Endothelial cell of hepatic sinusoid (primary cell): ENCODE measurements around the gene SNAP23.
"Not testable (repeated sequence)": the region's sequence is repeated elsewhere in the genome, so short reads cannot be mapped to it uniquely, and the experiment has no call there.

ENCODE experiments used
- in situ Hi-C: cut with HindIII; loops from 2 replicates; pipeline ENCODE4 v1.10.0; 2017; ENCODE audit warnings: low sequenced_read_pairs

Gene SNAP23

DNA sequence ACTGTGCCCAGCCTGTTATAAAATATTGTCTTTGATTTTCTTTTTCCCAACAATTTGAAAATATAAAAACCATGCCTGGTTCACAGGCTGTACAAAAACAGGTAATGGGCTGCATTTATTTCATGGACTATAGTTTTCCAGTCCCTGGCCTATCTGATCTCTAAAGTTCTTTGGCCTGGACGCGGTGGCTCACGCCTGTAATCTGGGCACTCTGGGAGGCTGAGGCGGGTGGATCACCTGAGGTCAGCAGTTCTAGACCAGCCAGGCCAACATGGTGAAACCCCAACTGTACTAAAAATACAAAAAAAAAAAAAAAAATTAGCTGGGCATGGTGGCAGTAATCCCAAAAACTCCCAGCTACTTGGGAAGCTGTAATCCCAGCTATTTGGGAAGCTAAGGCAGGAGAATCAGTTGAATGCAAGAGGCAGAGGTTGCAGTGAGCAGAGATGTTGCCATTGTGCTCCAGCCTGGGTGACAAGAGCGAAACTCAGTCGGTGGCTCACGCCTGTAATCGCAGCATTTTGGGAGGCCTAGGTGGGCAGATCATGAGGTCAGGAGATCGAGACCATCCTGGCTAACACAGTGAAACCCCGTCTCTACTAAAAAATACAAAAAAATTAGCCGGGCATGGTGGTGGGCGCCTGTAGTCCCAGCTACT, 61.2 kb downstream of the SNAP23 start:
- in situ Hi-C loops = not testable (repeated sequence)

GRCh38 chr15:42558739-42559138, 63.3 kb downstream of the SNAP23 start:
- in situ Hi-C loops = no loop called here

DNA sequence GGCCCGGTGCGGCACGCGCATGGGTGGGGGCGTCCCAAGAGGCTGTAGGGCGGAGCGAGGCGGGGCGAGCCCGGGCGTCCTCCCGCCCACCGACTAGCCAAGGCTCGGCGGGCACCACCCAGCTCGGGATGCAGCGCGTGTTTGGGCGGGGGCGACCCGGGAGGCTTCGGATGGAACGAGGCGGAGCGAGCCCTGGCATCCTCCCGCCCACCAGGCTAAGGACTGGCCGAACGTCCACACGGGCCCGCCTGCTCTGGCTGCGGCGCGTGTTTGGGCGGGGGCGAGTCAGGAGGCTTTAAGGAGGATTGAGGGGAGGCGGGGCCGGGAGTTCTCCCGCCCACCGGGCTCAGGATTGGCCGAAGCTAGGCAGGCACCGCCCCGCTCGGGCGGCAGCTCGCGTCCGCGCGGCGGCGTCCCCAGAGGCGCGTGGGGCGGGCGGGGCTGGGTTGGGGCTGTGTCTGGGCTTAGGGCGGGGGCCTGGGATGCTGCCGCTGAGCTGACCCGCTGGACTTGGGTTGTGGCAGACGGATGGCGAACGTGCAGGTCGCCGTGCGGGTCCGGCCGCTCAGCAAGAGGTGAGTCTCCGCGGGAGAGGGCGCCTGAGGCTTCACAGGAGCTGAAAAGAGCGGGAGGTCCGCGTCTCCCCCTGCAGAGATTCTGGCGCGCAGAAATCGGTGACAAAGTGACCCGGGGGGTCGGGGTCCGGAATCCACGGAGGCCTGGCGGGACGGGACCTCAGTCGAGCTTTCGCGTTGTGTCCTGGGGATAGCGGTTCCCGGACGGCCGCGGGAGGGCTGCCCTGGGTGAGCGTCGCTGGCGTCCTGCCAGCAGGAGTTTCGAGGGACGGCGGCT, 80.0 kb downstream of the SNAP23 start, which contains the start of gene STARD9:
Gene STARD9, plus strand, starts transcription at position 419 of the 852 bp plus-strand sequence. Its CDS starts 110 bp downstream, at position 529.
- in situ Hi-C loops = no loop called here

DNA sequence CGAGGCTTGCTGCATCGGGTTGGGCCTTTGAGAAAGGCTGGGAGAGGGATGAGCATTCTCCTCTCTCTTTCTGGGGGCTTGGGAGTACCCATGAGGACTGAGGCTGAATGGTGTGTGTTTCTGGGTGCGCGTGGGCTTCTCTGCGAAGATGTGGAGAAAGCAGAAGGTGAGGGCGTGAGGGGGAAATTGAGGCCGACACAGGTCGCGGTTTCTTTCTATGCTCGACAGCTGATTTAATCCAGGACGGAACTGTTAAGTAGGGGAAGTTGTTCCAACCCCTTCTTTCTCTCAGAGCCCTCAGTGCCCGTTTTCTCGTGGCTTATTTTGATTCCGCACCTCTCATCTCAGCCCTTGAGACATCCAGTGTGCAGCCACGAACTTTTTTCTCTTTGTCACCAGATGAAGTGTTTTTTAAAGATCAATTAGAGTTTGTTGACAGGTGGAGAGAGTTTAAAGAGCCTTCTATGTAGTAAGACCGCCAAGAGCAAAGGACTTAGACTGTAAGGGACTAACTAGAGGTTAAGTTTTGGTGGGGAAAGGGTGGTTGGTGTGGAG, 80.7 kb downstream of the SNAP23 start:
- in situ Hi-C loops = no loop called here

DNA sequence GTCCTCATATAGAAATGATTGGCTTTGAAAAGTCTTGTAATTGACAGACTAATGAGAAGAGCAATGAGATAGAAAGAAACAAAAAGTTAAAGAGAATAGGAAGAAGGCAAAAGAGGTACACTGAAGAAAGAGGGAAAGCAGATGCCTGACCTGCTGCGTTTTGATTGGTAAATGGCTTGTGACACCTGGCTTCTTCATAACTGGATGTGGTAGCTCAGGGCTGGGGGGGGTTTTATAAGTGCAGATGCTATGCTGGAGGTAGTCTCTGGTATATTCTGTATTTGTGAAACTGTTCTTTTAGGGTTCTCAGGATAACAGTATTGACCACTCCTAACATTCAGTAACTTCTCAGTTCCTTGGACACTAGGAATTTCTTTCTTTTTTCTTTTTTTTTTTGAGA, 81.3 kb downstream of the SNAP23 start:
- in situ Hi-C loops = no loop called here

DNA sequence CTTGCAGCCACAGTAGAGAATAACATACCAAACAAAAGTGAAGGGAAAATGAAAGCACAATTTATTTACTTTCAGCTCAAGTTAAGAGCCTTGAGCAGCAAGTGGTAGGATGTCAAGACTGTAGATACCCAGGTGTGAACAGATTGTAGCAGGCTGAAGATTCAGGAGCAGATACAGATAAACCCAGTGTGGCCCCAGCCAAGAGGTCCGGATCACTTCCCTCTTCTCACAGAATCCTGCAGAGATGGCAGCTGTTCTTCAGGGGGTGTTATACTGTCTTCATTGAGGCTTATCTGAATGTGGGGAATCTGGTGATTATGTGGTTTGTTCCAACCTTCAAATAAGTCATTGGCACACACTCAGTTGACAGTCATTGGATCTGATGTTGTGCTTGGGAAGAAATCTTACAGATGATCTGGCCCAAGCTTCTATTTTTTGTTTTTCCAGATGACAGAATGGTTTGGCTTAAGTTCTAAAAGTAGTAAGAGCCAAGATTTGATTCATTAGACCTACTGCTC, 82.1 kb downstream of the SNAP23 start:
- in situ Hi-C loops = no loop called here

DNA sequence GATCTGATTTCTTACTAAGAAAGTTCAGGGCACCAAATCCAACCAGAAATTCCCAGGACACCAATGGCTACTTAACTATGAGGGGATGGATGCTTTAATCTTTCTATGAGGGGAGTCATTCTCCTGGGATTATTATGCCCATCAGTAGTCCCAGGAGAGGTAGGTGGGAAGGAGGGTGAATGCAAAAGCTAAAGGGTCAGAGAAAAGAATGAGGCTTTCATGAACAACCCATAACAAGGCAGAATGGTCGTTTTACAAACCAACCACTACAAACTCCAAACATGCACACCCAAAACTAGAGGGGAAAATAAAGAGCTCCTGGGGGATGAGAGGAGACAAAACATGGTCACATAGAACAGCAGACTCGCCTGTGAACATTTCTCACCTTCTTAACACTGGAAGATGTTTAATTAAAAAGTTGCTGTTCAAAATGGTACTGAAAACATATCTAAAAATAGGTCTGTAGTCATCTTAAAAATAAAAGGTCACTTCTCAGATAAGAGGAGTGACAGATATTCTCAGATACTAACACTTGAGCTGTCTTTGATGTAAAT, 83.6 kb downstream of the SNAP23 start:
- in situ Hi-C loops = no loop called here

GRCh38 chr15:42581272-42581730, 85.9 kb downstream of the SNAP23 start:
- in situ Hi-C loops = no loop called here
